ENCODE measurements around the gene CDC34.

CDC34 gene

GRCh38 chr19:577439-578392, 46.2 kb downstream of the CDC34 start:
- no peak overlapping the region for H3K27ac ChIP-seq

GRCh38 chr19:579111-579841, 47.7 kb downstream of the CDC34 start:
- Histone ChIP-seq H3K27ac (no peak overlapping the region), H3K36me3 (peaks cover 67% of the 10 kb centered on the region), H3K4me1 (ENCODE audit: control insufficient read depth in 1 of 2, insufficient read depth in 1 of 2, low read depth in 1 of 2, low read length in 1 of 2) (peaks cover 8 to 15% of the 10 kb centered on the region in 2 experiments), H3K9me3 (no peaks in the 10 kb centered on the region), H3K27me3 (no peaks in the 10 kb centered on the region), H3K4me3 (ENCODE audit: low read depth in 1 of 2, low read length in 1 of 2) (no peak overlapping the region)
- no peak for TF ChIP-seq CTCF (IDR thresholded peaks at IDR 0.05)

More at GRCh38 chr19:577439-578392, 46.2 kb downstream of the CDC34 start:
- Histone ChIP-seq H3K4me1 (ENCODE audit: control insufficient read depth in 1 of 2, insufficient read depth in 1 of 2, low read depth in 1 of 2, low read length in 1 of 2) (peaks cover 20 to 27% of the 10 kb centered on the region in 2 experiments), H3K36me3 (peaks cover 55% of the 10 kb centered on the region), H3K27me3 (no peaks in the 10 kb centered on the region), H3K4me3 (ENCODE audit: low read depth in 1 of 2, low read length in 1 of 2) (no peak overlapping the region), H3K9me3 (no peaks in the 10 kb centered on the region)
- TF ChIP-seq CTCF (IDR thresholded peaks at IDR 0.05): no peak

GRCh38 chr19:579842-580155, 48.2 kb downstream of the CDC34 start:
- Histone ChIP-seq H3K4me3 (ENCODE audit: low read depth in 1 of 2, low read length in 1 of 2) (no peak overlapping the region), H3K36me3 (peaks cover 67% of the 10 kb centered on the region), H3K27me3 (peaks cover 4% of the 10 kb centered on the region), H3K9me3 (no peaks in the 10 kb centered on the region), H3K27ac (no peak overlapping the region), H3K4me1 (ENCODE audit: control insufficient read depth in 1 of 2, insufficient read depth in 1 of 2, low read depth in 1 of 2, low read length in 1 of 2) (peaks cover 3 to 10% of the 10 kb centered on the region in 2 experiments)
- TF ChIP-seq CTCF (IDR thresholded peaks at IDR 0.05): no peak

- no peaks in the 10 kb centered on the region for H3K9me3 ChIP-seq
- no peak overlapping the region for H3K27ac ChIP-seq
- TF ChIP-seq CTCF (IDR thresholded peaks at IDR 0.05): no peak
- peaks cover 7% of the 10 kb centered on the region for H3K27me3 ChIP-seq
- peaks cover 0 to 4% of the 10 kb centered on the region in 2 experiments for H3K4me1 ChIP-seq (ENCODE audit: control insufficient read depth in 1 of 2, insufficient read depth in 1 of 2, low read depth in 1 of 2, low read length in 1 of 2)
- H3K36me3 ChIP-seq: peaks cover 67% of the 10 kb centered on the region
- H3K4me3 ChIP-seq (ENCODE audit: low read depth in 1 of 2, low read length in 1 of 2): no peak overlapping the region
Observed at GRCh38 chr19:580274-580835, 48.8 kb downstream of the CDC34 start.

GRCh38 chr19:581399-582111, 50.0 kb downstream of the CDC34 start:
- Histone ChIP-seq H3K36me3 (peaks cover 63% of the 10 kb centered on the region), H3K4me3 (ENCODE audit: low read depth in 1 of 2, low read length in 1 of 2) (no peak overlapping the region), H3K27me3 (peaks cover 19% of the 10 kb centered on the region), H3K4me1 (ENCODE audit: control insufficient read depth in 1 of 2, insufficient read depth in 1 of 2, low read depth in 1 of 2, low read length in 1 of 2) (no peaks in the 10 kb centered on the region), H3K9me3 (no peaks in the 10 kb centered on the region), H3K27ac (no peak overlapping the region)
- no peak for TF ChIP-seq CTCF (IDR thresholded peaks at IDR 0.05)
